Measurements from ENCODE around the gene ASB7.

DNA sequence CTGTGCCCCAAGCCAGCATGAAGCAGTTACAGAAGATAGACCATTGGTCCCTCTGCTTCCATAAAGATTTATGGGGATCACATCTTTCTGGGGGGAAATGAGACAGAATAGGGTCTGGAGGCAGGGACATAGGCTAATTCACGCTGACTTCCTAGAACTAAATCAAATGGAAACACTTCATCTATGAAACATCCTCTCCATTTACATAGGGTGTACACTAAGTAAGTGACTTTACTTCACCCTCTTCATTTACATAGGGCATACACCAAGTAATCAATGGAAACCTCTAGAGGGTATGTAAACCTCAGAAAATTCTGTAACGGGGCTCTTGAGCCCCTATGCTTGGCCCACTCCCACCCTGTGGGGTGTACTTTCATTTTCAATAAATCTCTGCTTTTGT, 10.6 kb upstream of the ASB7 start:
- TF ChIP-seq, protein P1, sequence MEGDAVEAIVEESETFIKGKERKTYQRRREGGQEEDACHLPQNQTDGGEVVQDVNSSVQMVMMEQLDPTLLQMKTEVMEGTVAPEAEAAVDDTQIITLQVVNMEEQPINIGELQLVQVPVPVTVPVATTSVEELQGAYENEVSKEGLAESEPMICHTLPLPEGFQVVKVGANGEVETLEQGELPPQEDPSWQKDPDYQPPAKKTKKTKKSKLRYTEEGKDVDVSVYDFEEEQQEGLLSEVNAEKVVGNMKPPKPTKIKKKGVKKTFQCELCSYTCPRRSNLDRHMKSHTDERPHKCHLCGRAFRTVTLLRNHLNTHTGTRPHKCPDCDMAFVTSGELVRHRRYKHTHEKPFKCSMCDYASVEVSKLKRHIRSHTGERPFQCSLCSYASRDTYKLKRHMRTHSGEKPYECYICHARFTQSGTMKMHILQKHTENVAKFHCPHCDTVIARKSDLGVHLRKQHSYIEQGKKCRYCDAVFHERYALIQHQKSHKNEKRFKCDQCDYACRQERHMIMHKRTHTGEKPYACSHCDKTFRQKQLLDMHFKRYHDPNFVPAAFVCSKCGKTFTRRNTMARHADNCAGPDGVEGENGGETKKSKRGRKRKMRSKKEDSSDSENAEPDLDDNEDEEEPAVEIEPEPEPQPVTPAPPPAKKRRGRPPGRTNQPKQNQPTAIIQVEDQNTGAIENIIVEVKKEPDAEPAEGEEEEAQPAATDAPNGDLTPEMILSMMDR (IDR thresholded peaks at IDR 0.05), result no peak
- TF ChIP-seq EZH2 (IDR thresholded peaks at IDR 0.05), result no peak
